HG02870 (cell line): ENCODE measurements around the gene DCTN5.
"Not testable (repeated sequence)": the region's sequence is repeated elsewhere in the genome, so short reads cannot be mapped to it uniquely, and the experiment has no call there.

Source experiments
- ATAC-seq: cut with Tn5 transposase; IDR thresholded peaks from one replicate; pipeline ENCODE4 v1.9.1; 2021; ENCODE audit warnings: mild to moderate bottlenecking, moderate library complexity; ENCODE audit not compliant: unreplicated experiment

Gene DCTN5

GRCh38 chr16:23640931-23641765 lies at the start of gene DCTN5, which contains the start of gene PALB2:
Gene DCTN5 (plus strand): TSS chr16:23641466. CDS start chr16:23641543, 77 bp downstream.
Gene PALB2 (minus strand): TSS chr16:23641310. CDS start chr16:23641157, 153 bp downstream.
- peak; percentile 92 for ATAC-seq

- no peak for ATAC-seq
Observed at GRCh38 chr16:23594186-23594585, 47.1 kb upstream of the DCTN5 start.

GRCh38 chr16:23595246-23595950 lies 45.9 kb upstream of the DCTN5 start:
- no peak for ATAC-seq

GRCh38 chr16:23595951-23596720 lies 45.1 kb upstream of the DCTN5 start, which contains the start of gene NDUFAB1:
Gene NDUFAB1 (minus strand): TSS chr16:23596316. CDS start chr16:23596290, 26 bp downstream.
- ATAC-seq, result peak; percentile 93

GRCh38 chr16:23597003-23597756 lies 44.1 kb upstream of the DCTN5 start:
- ATAC-seq, result no peak

GRCh38 chr16:23607726-23608125 lies 33.5 kb upstream of the DCTN5 start:
- no peak for ATAC-seq

- ATAC-seq, result no peak
Observed at GRCh38 chr16:23608194-23608593, 33.1 kb upstream of the DCTN5 start.

- no peak for ATAC-seq
Observed at GRCh38 chr16:23609929-23610328, 31.3 kb upstream of the DCTN5 start.

GRCh38 chr16:23610905-23611304 lies 30.4 kb upstream of the DCTN5 start:
- not testable (repeated sequence) for ATAC-seq

- ATAC-seq, result no peak
Observed at GRCh38 chr16:23611936-23612335, 29.3 kb upstream of the DCTN5 start.

GRCh38 chr16:23615805-23616204 lies 25.5 kb upstream of the DCTN5 start:
- ATAC-seq, result no peak

GRCh38 chr16:23624092-23624491 lies 17.2 kb upstream of the DCTN5 start:
- no peak for ATAC-seq

GRCh38 chr16:23629516-23629915 lies 11.8 kb upstream of the DCTN5 start:
- ATAC-seq, result no peak

GRCh38 chr16:23631874-23632273 lies 9.4 kb upstream of the DCTN5 start:
- ATAC-seq, result not testable (repeated sequence)

GRCh38 chr16:23634461-23635036 lies 6.7 kb upstream of the DCTN5 start:
- no peak for ATAC-seq

GRCh38 chr16:23635958-23636357 lies 5.3 kb upstream of the DCTN5 start:
- no peak for ATAC-seq

GRCh38 chr16:23640615-23640930 lies 693 bp upstream of the DCTN5 start:
- no peak for ATAC-seq

- ATAC-seq, result no peak
Observed at GRCh38 chr16:23642246-23642774, 1.0 kb downstream of the DCTN5 start.

- ATAC-seq, result no peak
Observed at GRCh38 chr16:23650674-23651416, 9.6 kb downstream of the DCTN5 start.
